Measurements from ENCODE around the gene DPP6.

DNA sequence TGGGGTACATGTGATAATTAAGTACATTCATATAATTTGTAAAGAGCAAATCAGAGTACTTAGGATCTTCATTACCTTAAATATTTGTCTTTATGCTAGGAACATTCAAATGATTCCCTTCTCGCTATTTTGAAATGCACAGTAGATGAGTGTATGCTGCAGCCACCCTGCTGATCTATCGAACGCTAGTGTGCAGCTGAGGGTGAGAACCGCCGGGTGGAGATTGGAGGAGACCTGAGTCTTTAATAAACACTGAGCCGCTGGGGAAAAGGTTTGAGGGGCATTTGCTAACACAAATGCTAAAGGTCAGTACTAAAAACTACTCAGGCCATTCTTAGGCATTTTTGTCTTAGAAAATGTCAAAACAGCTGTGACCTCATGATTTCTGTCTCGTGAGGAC, 148.0 kb downstream of the DPP6 start:
- TF ChIP-seq, protein P1, sequence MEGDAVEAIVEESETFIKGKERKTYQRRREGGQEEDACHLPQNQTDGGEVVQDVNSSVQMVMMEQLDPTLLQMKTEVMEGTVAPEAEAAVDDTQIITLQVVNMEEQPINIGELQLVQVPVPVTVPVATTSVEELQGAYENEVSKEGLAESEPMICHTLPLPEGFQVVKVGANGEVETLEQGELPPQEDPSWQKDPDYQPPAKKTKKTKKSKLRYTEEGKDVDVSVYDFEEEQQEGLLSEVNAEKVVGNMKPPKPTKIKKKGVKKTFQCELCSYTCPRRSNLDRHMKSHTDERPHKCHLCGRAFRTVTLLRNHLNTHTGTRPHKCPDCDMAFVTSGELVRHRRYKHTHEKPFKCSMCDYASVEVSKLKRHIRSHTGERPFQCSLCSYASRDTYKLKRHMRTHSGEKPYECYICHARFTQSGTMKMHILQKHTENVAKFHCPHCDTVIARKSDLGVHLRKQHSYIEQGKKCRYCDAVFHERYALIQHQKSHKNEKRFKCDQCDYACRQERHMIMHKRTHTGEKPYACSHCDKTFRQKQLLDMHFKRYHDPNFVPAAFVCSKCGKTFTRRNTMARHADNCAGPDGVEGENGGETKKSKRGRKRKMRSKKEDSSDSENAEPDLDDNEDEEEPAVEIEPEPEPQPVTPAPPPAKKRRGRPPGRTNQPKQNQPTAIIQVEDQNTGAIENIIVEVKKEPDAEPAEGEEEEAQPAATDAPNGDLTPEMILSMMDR (conservative IDR thresholded peaks at IDR 0.05; ENCODE audit: low read depth in 2 of 2) = no peak
- TF ChIP-seq JUNB (IDR thresholded peaks at IDR 0.05; ENCODE audit: unreplicated experiment) (no peak), POLR2AphosphoS5 (IDR thresholded peaks at IDR 0.05; ENCODE audit: low read depth) (no peak), CREB1 (CRISPR knock-in tag; IDR thresholded peaks at IDR 0.05; ENCODE audit: low read depth) (no peak), EZH2 (IDR thresholded peaks at IDR 0.05; ENCODE audit: low read depth, unreplicated experiment) (no peak), ZNF331 (CRISPR knock-in tag; IDR thresholded peaks at IDR 0.05; ENCODE audit: low read depth) (no peak), NANOG (IDR thresholded peaks at IDR 0.05; ENCODE audit: borderline replicate concordance) (no peak), EZH2phosphoT487 (IDR thresholded peaks at IDR 0.05; ENCODE audit: unreplicated experiment) (no peak)
- TF ChIP-seq, protein P2, sequence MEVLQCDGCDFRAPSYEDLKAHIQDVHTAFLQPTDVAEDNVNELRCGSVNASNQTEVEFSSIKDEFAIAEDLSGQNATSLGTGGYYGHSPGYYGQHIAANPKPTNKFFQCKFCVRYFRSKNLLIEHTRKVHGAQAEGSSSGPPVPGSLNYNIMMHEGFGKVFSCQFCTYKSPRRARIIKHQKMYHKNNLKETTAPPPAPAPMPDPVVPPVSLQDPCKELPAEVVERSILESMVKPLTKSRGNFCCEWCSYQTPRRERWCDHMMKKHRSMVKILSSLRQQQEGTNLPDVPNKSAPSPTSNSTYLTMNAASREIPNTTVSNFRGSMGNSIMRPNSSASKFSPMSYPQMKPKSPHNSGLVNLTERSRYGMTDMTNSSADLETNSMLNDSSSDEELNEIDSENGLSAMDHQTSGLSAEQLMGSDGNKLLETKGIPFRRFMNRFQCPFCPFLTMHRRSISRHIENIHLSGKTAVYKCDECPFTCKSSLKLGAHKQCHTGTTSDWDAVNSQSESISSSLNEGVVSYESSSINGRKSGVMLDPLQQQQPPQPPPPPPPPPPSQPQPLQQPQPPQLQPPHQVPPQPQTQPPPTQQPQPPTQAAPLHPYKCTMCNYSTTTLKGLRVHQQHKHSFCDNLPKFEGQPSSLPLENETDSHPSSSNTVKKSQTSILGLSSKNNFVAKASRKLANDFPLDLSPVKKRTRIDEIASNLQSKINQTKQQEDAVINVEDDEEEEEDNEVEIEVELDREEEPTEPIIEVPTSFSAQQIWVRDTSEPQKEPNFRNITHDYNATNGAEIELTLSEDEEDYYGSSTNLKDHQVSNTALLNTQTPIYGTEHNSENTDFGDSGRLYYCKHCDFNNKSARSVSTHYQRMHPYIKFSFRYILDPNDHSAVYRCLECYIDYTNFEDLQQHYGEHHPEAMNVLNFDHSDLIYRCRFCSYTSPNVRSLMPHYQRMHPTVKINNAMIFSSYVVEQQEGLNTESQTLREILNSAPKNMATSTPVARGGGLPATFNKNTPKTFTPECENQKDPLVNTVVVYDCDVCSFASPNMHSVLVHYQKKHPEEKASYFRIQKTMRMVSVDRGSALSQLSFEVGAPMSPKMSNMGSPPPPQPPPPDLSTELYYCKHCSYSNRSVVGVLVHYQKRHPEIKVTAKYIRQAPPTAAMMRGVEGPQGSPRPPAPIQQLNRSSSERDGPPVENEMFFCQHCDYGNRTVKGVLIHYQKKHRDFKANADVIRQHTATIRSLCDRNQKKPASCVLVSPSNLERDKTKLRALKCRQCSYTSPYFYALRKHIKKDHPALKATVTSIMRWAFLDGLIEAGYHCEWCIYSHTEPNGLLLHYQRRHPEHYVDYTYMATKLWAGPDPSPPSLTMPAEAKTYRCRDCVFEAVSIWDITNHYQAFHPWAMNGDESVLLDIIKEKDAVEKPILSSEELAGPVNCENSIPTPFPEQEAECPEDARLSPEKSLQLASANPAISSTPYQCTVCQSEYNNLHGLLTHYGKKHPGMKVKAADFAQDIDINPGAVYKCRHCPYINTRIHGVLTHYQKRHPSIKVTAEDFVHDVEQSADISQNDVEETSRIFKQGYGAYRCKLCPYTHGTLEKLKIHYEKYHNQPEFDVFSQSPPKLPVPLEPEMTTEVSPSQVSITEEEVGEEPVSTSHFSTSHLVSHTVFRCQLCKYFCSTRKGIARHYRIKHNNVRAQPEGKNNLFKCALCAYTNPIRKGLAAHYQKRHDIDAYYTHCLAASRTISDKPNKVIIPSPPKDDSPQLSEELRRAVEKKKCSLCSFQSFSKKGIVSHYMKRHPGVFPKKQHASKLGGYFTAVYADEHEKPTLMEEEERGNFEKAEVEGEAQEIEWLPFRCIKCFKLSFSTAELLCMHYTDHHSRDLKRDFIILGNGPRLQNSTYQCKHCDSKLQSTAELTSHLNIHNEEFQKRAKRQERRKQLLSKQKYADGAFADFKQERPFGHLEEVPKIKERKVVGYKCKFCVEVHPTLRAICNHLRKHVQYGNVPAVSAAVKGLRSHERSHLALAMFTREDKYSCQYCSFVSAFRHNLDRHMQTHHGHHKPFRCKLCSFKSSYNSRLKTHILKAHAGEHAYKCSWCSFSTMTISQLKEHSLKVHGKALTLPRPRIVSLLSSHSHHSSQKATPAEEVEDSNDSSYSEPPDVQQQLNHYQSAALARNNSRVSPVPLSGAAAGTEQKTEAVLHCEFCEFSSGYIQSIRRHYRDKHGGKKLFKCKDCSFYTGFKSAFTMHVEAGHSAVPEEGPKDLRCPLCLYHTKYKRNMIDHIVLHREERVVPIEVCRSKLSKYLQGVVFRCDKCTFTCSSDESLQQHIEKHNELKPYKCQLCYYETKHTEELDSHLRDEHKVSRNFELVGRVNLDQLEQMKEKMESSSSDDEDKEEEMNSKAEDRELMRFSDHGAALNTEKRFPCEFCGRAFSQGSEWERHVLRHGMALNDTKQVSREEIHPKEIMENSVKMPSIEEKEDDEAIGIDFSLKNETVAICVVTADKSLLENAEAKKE (CRISPR knock-in tag; IDR thresholded peaks at IDR 0.05) = no peak
- TF ChIP-seq, protein P3, sequence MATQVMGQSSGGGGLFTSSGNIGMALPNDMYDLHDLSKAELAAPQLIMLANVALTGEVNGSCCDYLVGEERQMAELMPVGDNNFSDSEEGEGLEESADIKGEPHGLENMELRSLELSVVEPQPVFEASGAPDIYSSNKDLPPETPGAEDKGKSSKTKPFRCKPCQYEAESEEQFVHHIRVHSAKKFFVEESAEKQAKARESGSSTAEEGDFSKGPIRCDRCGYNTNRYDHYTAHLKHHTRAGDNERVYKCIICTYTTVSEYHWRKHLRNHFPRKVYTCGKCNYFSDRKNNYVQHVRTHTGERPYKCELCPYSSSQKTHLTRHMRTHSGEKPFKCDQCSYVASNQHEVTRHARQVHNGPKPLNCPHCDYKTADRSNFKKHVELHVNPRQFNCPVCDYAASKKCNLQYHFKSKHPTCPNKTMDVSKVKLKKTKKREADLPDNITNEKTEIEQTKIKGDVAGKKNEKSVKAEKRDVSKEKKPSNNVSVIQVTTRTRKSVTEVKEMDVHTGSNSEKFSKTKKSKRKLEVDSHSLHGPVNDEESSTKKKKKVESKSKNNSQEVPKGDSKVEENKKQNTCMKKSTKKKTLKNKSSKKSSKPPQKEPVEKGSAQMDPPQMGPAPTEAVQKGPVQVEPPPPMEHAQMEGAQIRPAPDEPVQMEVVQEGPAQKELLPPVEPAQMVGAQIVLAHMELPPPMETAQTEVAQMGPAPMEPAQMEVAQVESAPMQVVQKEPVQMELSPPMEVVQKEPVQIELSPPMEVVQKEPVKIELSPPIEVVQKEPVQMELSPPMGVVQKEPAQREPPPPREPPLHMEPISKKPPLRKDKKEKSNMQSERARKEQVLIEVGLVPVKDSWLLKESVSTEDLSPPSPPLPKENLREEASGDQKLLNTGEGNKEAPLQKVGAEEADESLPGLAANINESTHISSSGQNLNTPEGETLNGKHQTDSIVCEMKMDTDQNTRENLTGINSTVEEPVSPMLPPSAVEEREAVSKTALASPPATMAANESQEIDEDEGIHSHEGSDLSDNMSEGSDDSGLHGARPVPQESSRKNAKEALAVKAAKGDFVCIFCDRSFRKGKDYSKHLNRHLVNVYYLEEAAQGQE (IDR thresholded peaks at IDR 0.05; ENCODE audit: unreplicated experiment) = no peak
